GM23338 (cell line): Measurements from ENCODE around the gene ZSCAN1. TPM values are rescaled to one million over a fixed set of nuclear protein-coding genes. Genes with fewer than 3 reads are reported as not detected.

Experiments used
- ATAC-seq: fragments of 200-7000 bp; cut with Tn5 transposase; 3 replicates; pipeline ENCODE4 v1.9.1; 2020
- DNase-seq: peaks from one replicate; pipeline ENCODE4 v3.0.0-alpha.2; 2015; ENCODE audit warnings: low spot score
- H2AFZ ChIP-seq: fragments of 200-600 bp; sonication (generic); 2 replicates; pipeline ENCODE4 v1.8.0; 2016; ENCODE audit warnings: antibody characterized with exemption, mild to moderate bottlenecking, moderate library complexity
- H3F3A ChIP-seq: fragments of 200-600 bp; sonication (generic); replicated peaks from 2 replicates; pipeline ENCODE4 v1.8.0; 2017; ENCODE audit warnings: antibody characterized with exemption, mixed run types, low read depth
- H3K27ac ChIP-seq: fragments of 200-600 bp; sonication (generic); 2 replicates; pipeline ENCODE4 v1.6.1; 2016; ENCODE audit warnings: low read depth
- H3K27me3 ChIP-seq: fragments of 200-600 bp; sonication (generic); 2 replicates; pipeline ENCODE4 v1.8.0; 2016; ENCODE audit warnings: mild to moderate bottlenecking, mixed run types, moderate library complexity; ENCODE audit not compliant: insufficient read depth
- H3K36me3 ChIP-seq: fragments of 200-600 bp; sonication (generic); 2 replicates; pipeline ENCODE4 v1.8.0; 2016; ENCODE audit warnings: mild to moderate bottlenecking; ENCODE audit not compliant: insufficient read depth
- H3K4me1 ChIP-seq: fragments of 200-600 bp; sonication (generic); 2 replicates; pipeline ENCODE4 v1.8.0; 2016; ENCODE audit warnings: mild to moderate bottlenecking, moderate library complexity; ENCODE audit not compliant: insufficient read depth
- H3K4me2 ChIP-seq: fragments of 200-600 bp; sonication (generic); 2 replicates; pipeline ENCODE4 v1.7.1; 2017; ENCODE audit warnings: mixed run types
- H3K4me3 ChIP-seq: fragments of 200-600 bp; sonication (generic); 2 replicates; pipeline ENCODE4 v1.6.1; 2016; ENCODE audit warnings: mixed run types
- H3K79me2 ChIP-seq: fragments of 200-600 bp; sonication (generic); replicated peaks from 2 replicates; pipeline ENCODE4 v1.8.0; 2017; ENCODE audit warnings: mild to moderate bottlenecking; ENCODE audit not compliant: insufficient read depth
- H3K9me2 ChIP-seq: fragments of 200-600 bp; sonication (generic); 2 replicates; pipeline ENCODE4 v1.8.0; 2017; ENCODE audit not compliant: insufficient read depth
- H4K20me1 ChIP-seq: fragments of 200-600 bp; sonication (generic); replicated peaks from 2 replicates; pipeline ENCODE4 v1.8.0; 2017; ENCODE audit warnings: mild to moderate bottlenecking; ENCODE audit not compliant: insufficient read depth
- H3K27ac Mint-ChIP-seq: 2 replicates; pipeline ENCODE4 v1.8.0; 2020; ENCODE audit warnings: inconsistent platforms, mild to moderate bottlenecking, moderate library complexity, mixed read lengths
- H3K27me3 Mint-ChIP-seq: 3 replicates; pipeline ENCODE4 v1.8.0; 2022; ENCODE audit warnings: low read depth, mild to moderate bottlenecking, moderate library complexity, mixed read lengths, inconsistent platforms; ENCODE audit not compliant: insufficient read depth, poor library complexity
- H3K36me3 Mint-ChIP-seq: 3 replicates; pipeline ENCODE4 v1.8.0; 2021; ENCODE audit warnings: low read depth, mild to moderate bottlenecking, inconsistent platforms, moderate library complexity, mixed read lengths
- H3K4me1 Mint-ChIP-seq: 3 replicates; pipeline ENCODE4 v1.8.0; 2020; ENCODE audit warnings: mild to moderate bottlenecking, inconsistent platforms, mixed read lengths
- H3K4me3 Mint-ChIP-seq: 3 replicates; pipeline ENCODE4 v1.8.0; 2021; ENCODE audit warnings: moderate library complexity, mild to moderate bottlenecking, inconsistent platforms, mixed read lengths
- H3K9me3 Mint-ChIP-seq: 3 replicates; pipeline ENCODE4 v1.8.0; 2020; ENCODE audit warnings: moderate library complexity, mild to moderate bottlenecking, inconsistent platforms, mixed read lengths
- CREB1 ChIP-seq: fragments of 250-450 bp; sonication (Bioruptor Pico); IDR thresholded peaks from 2 replicates; pipeline ENCODE4 v1.5.0; 2020; ENCODE audit warnings: low read depth, mild to moderate bottlenecking, moderate library complexity
- EZH2 ChIP-seq: fragments of 200-600 bp; sonication (generic); IDR thresholded peaks from one replicate; pipeline ENCODE4 v1.8.0; 2017; ENCODE audit warnings: antibody characterized with exemption, mild to moderate bottlenecking, low read depth; ENCODE audit not compliant: unreplicated experiment
- EZH2phosphoT487 ChIP-seq: fragments of 200-600 bp; sonication (generic); IDR thresholded peaks from one replicate; pipeline ENCODE4 v1.8.1; 2018; ENCODE audit warnings: antibody characterized with exemption; ENCODE audit not compliant: unreplicated experiment
- JUNB ChIP-seq: IDR thresholded peaks from one replicate; pipeline ENCODE4 v1.6.1; 2016; ENCODE audit warnings: antibody characterized with exemption; ENCODE audit not compliant: unreplicated experiment
- NANOG ChIP-seq: IDR thresholded peaks from 2 replicates; pipeline ENCODE4 v1.6.1; 2016; ENCODE audit warnings: antibody characterized with exemption, borderline replicate concordance
- POLR2AphosphoS5 ChIP-seq: IDR thresholded peaks from 2 replicates; pipeline ENCODE4 v1.6.1; 2016; ENCODE audit warnings: antibody characterized with exemption, low read depth
- STAT1 ChIP-seq: IDR thresholded peaks from one replicate; pipeline ENCODE4 v1.6.1; 2016; ENCODE audit warnings: antibody characterized with exemption; ENCODE audit not compliant: unreplicated experiment
- ZNF114 ChIP-seq: fragments of 250-450 bp; sonication (Bioruptor Pico); IDR thresholded peaks from 2 replicates; pipeline ENCODE4 v1.5.0; 2020; ENCODE audit warnings: mild to moderate bottlenecking, moderate library complexity
- ZNF331 ChIP-seq: fragments of 250-450 bp; sonication (Bioruptor Pico); IDR thresholded peaks from 2 replicates; pipeline ENCODE4 v1.5.0; 2020; ENCODE audit warnings: low read depth, mild to moderate bottlenecking, moderate library complexity
- polyA plus RNA-seq: library from polyadenylated mRNA; unstranded; fragments of >200 nt; fragmentation: Nextera tagmentation; extraction: Ambion mirVana; gene quantifications from 2 replicates; pipeline ENCODE4 v1.2.1, GENCODE V29; 2016
- total RNA-seq: library from RNA; depleted of rRNA; stranded (reverse); fragments of >200 nt; shearing (Covaris generic); gene quantifications from 2 replicates; pipeline ENCODE4 v1.2.3, GENCODE V29; 2014
- TF ChIP-seq, protein P1 (sequence below): IDR thresholded peaks from one replicate; pipeline ENCODE4 v1.6.1; 2018; ENCODE audit warnings: antibody characterized with exemption; ENCODE audit not compliant: unreplicated experiment
- TF ChIP-seq, protein P2 (sequence below): IDR thresholded peaks from 2 replicates; pipeline ENCODE4 v1.6.1; 2016; ENCODE audit warnings: antibody characterized with exemption
- TF ChIP-seq, protein P3 (sequence below): fragments of 250-450 bp; sonication (Bioruptor Pico); IDR thresholded peaks from 2 replicates; pipeline ENCODE4 v1.5.0; 2020; ENCODE audit warnings: mild to moderate bottlenecking, moderate library complexity
- TF ChIP-seq, protein P4 (sequence below), 2 experiments: fragments of 200-600 bp in 1 of 2; sonication (generic) in 1 of 2; conservative IDR thresholded peaks; 2 replicates each; pipeline versions ENCODE4 v1.5.1 to v1.6.1; 2016 to 2017; ENCODE audit warnings: antibody characterized with exemption in 2 of 2, low read depth in 2 of 2, mild to moderate bottlenecking in 2 of 2, moderate library complexity in 1 of 2

The ZSCAN1 gene
- total and polyA plus RNA-seq, 2 experiments from 2014 or later, result 1.5 to 3.9 TPM

DNA sequence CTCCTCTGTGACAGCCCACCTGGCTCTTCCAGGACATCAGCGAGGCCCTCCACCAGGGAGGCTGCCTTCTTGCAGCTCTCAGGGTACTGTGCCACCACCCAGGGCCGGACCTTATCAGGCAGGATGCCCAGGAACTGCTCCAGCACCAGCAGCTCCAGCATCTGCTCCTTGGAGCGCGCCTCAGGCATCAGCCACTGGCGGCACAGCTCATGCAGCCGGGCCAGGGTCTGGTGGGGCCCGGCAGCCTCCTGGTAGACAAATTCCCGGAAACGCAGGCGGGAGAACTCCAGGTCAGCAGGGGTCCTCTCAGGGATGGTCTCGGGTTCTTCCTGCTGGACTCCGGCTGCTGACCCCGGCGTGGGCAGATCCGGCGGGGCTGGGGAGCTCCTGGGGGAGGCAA is 56.0 kb downstream of the ZSCAN1 start:
- peaks cover 12% of the 10 kb centered on the region for H3K27me3 Mint-ChIP-seq
- H3K79me2 ChIP-seq, result no peaks in the 10 kb centered on the region; the same call in 1 of the 2 replicates
- ATAC-seq, result no peak
- TF ChIP-seq, protein P1, sequence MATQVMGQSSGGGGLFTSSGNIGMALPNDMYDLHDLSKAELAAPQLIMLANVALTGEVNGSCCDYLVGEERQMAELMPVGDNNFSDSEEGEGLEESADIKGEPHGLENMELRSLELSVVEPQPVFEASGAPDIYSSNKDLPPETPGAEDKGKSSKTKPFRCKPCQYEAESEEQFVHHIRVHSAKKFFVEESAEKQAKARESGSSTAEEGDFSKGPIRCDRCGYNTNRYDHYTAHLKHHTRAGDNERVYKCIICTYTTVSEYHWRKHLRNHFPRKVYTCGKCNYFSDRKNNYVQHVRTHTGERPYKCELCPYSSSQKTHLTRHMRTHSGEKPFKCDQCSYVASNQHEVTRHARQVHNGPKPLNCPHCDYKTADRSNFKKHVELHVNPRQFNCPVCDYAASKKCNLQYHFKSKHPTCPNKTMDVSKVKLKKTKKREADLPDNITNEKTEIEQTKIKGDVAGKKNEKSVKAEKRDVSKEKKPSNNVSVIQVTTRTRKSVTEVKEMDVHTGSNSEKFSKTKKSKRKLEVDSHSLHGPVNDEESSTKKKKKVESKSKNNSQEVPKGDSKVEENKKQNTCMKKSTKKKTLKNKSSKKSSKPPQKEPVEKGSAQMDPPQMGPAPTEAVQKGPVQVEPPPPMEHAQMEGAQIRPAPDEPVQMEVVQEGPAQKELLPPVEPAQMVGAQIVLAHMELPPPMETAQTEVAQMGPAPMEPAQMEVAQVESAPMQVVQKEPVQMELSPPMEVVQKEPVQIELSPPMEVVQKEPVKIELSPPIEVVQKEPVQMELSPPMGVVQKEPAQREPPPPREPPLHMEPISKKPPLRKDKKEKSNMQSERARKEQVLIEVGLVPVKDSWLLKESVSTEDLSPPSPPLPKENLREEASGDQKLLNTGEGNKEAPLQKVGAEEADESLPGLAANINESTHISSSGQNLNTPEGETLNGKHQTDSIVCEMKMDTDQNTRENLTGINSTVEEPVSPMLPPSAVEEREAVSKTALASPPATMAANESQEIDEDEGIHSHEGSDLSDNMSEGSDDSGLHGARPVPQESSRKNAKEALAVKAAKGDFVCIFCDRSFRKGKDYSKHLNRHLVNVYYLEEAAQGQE, result no peak
- TF ChIP-seq EZH2phosphoT487 (no peak), CREB1 (CRISPR knock-in tag) (no peak), ZNF331 (CRISPR knock-in tag) (no peak), POLR2AphosphoS5 (no peak), JUNB (no peak), ZNF114 (no peak), STAT1 (no peak), NANOG (no peak), EZH2 (no peak)
- TF ChIP-seq, protein P2, sequence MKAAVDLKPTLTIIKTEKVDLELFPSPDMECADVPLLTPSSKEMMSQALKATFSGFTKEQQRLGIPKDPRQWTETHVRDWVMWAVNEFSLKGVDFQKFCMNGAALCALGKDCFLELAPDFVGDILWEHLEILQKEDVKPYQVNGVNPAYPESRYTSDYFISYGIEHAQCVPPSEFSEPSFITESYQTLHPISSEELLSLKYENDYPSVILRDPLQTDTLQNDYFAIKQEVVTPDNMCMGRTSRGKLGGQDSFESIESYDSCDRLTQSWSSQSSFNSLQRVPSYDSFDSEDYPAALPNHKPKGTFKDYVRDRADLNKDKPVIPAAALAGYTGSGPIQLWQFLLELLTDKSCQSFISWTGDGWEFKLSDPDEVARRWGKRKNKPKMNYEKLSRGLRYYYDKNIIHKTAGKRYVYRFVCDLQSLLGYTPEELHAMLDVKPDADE, result no peak
- TF ChIP-seq, protein P3, sequence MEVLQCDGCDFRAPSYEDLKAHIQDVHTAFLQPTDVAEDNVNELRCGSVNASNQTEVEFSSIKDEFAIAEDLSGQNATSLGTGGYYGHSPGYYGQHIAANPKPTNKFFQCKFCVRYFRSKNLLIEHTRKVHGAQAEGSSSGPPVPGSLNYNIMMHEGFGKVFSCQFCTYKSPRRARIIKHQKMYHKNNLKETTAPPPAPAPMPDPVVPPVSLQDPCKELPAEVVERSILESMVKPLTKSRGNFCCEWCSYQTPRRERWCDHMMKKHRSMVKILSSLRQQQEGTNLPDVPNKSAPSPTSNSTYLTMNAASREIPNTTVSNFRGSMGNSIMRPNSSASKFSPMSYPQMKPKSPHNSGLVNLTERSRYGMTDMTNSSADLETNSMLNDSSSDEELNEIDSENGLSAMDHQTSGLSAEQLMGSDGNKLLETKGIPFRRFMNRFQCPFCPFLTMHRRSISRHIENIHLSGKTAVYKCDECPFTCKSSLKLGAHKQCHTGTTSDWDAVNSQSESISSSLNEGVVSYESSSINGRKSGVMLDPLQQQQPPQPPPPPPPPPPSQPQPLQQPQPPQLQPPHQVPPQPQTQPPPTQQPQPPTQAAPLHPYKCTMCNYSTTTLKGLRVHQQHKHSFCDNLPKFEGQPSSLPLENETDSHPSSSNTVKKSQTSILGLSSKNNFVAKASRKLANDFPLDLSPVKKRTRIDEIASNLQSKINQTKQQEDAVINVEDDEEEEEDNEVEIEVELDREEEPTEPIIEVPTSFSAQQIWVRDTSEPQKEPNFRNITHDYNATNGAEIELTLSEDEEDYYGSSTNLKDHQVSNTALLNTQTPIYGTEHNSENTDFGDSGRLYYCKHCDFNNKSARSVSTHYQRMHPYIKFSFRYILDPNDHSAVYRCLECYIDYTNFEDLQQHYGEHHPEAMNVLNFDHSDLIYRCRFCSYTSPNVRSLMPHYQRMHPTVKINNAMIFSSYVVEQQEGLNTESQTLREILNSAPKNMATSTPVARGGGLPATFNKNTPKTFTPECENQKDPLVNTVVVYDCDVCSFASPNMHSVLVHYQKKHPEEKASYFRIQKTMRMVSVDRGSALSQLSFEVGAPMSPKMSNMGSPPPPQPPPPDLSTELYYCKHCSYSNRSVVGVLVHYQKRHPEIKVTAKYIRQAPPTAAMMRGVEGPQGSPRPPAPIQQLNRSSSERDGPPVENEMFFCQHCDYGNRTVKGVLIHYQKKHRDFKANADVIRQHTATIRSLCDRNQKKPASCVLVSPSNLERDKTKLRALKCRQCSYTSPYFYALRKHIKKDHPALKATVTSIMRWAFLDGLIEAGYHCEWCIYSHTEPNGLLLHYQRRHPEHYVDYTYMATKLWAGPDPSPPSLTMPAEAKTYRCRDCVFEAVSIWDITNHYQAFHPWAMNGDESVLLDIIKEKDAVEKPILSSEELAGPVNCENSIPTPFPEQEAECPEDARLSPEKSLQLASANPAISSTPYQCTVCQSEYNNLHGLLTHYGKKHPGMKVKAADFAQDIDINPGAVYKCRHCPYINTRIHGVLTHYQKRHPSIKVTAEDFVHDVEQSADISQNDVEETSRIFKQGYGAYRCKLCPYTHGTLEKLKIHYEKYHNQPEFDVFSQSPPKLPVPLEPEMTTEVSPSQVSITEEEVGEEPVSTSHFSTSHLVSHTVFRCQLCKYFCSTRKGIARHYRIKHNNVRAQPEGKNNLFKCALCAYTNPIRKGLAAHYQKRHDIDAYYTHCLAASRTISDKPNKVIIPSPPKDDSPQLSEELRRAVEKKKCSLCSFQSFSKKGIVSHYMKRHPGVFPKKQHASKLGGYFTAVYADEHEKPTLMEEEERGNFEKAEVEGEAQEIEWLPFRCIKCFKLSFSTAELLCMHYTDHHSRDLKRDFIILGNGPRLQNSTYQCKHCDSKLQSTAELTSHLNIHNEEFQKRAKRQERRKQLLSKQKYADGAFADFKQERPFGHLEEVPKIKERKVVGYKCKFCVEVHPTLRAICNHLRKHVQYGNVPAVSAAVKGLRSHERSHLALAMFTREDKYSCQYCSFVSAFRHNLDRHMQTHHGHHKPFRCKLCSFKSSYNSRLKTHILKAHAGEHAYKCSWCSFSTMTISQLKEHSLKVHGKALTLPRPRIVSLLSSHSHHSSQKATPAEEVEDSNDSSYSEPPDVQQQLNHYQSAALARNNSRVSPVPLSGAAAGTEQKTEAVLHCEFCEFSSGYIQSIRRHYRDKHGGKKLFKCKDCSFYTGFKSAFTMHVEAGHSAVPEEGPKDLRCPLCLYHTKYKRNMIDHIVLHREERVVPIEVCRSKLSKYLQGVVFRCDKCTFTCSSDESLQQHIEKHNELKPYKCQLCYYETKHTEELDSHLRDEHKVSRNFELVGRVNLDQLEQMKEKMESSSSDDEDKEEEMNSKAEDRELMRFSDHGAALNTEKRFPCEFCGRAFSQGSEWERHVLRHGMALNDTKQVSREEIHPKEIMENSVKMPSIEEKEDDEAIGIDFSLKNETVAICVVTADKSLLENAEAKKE (CRISPR knock-in tag), result no peak
- TF ChIP-seq, protein P4, sequence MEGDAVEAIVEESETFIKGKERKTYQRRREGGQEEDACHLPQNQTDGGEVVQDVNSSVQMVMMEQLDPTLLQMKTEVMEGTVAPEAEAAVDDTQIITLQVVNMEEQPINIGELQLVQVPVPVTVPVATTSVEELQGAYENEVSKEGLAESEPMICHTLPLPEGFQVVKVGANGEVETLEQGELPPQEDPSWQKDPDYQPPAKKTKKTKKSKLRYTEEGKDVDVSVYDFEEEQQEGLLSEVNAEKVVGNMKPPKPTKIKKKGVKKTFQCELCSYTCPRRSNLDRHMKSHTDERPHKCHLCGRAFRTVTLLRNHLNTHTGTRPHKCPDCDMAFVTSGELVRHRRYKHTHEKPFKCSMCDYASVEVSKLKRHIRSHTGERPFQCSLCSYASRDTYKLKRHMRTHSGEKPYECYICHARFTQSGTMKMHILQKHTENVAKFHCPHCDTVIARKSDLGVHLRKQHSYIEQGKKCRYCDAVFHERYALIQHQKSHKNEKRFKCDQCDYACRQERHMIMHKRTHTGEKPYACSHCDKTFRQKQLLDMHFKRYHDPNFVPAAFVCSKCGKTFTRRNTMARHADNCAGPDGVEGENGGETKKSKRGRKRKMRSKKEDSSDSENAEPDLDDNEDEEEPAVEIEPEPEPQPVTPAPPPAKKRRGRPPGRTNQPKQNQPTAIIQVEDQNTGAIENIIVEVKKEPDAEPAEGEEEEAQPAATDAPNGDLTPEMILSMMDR (conservative IDR thresholded peaks at IDR 0.05; ENCODE audit: low read depth in 2 of 2), result no peak
- H3K27me3 ChIP-seq, result no peaks in the 10 kb centered on the region
- H3K4me1 Mint-ChIP-seq, result peaks cover 4% of the 10 kb centered on the region; the same call in 2 of the 3 replicates
- H2AFZ ChIP-seq, result no peak overlapping the region
- H3K36me3 ChIP-seq, result no peaks in the 10 kb centered on the region
- H3K4me3 ChIP-seq, result no peak overlapping the region
- peaks cover 22% of the 10 kb centered on the region; the same call in 2 of the 3 replicates for H3K9me3 Mint-ChIP-seq
- peaks cover 55% of the 10 kb centered on the region for H3K36me3 Mint-ChIP-seq
- H3K4me3 Mint-ChIP-seq, result no peak overlapping the region
- no peaks in the 10 kb centered on the region for H3F3A ChIP-seq
- no peaks in the 10 kb centered on the region for H4K20me1 ChIP-seq
- H3K9me2 ChIP-seq, result no peaks in the 10 kb centered on the region
- peaks cover 7% of the 10 kb centered on the region; the same call in 1 of the 2 replicates for H3K4me1 ChIP-seq
- H3K27ac Mint-ChIP-seq, result no peak overlapping the region
- H3K4me2 ChIP-seq, result no peak overlapping the region
- no peak for DNase-seq
- H3K27ac ChIP-seq, result no peak overlapping the region
